Ovary (tissue), 3 donors: ENCODE measurements around the gene ITGB2.

Experiments used
- EP300 ChIP-seq: sonication (generic); formaldehyde crosslinking; IDR thresholded peaks from one replicate; pipeline ENCODE4 v1.6.1; 2017; ENCODE audit warnings: antibody characterized with exemption
- POLR2A ChIP-seq: fragments of 450-650 bp; IDR thresholded peaks from one replicate; pipeline ENCODE4 v1.6.1; 2017; ENCODE audit warnings: antibody characterized with exemption, mild to moderate bottlenecking, moderate library complexity
- TF ChIP-seq, protein P1 (sequence below), 3 donors: fragments of 450-650 bp in 2 of 3; fragments of 200-600 bp in 1 of 3; IDR thresholded peaks; one replicate each; pipeline versions ENCODE4 v1.5.1 to v1.8.0; 2016 to 2022; ENCODE audit warnings: antibody characterized with exemption in 3 of 3, mild to moderate bottlenecking in 1 of 3
- donor health status: DM: no; HTN: no; CAD: no.

DNA sequence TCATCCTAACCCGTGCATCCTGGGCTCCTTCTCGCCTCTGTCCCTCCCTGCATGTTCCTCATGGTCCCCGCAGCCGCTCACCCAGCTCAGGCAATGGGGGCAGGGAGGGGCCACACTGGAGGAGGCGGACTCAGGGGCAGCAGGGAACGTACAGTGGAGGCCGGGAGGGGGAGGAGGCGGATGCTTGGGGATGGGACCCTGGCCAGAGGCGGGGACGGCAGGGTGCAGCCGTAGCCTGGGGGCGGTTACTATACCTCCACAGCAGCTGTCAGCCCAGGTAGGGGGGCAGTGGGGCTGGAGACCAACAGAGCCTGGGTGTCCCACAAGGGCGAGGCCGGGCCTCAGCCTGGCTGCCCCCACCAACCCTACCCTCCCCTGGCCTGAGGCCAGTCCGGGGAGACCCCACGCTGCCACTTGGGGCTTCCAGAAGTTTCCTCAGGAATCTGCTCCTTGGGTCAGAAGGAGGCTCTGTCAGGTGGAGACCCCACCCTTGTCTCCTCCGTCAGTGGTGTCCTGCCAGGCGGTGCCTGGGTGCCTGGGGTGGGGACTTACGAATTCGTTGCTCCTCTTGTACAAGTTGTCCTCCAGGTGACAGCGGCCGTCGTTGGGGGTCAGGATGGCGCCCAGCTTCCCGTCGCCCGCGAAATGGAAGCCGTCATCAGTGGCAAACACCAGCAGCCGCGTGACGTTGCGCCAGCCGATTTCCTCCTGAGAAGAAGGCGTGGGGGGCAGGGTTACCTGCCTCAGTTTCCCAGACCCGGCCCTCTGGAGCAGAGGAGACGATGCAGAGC is 20.7 kb downstream of the ITGB2 start:
- TF ChIP-seq, protein P1, sequence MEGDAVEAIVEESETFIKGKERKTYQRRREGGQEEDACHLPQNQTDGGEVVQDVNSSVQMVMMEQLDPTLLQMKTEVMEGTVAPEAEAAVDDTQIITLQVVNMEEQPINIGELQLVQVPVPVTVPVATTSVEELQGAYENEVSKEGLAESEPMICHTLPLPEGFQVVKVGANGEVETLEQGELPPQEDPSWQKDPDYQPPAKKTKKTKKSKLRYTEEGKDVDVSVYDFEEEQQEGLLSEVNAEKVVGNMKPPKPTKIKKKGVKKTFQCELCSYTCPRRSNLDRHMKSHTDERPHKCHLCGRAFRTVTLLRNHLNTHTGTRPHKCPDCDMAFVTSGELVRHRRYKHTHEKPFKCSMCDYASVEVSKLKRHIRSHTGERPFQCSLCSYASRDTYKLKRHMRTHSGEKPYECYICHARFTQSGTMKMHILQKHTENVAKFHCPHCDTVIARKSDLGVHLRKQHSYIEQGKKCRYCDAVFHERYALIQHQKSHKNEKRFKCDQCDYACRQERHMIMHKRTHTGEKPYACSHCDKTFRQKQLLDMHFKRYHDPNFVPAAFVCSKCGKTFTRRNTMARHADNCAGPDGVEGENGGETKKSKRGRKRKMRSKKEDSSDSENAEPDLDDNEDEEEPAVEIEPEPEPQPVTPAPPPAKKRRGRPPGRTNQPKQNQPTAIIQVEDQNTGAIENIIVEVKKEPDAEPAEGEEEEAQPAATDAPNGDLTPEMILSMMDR (IDR thresholded peaks at IDR 0.05), result no peak
- TF ChIP-seq POLR2A (no peak), EP300 (no peak)
